ENCODE results near the gene RFTN1. TPM values are rescaled to one million over a fixed set of nuclear protein-coding genes. Genes with fewer than 3 reads are reported as not detected.

Gene RFTN1
- polyA plus RNA-seq, 3 donors = 17.4 to 28.0 (median 27.2) TPM

DNA sequence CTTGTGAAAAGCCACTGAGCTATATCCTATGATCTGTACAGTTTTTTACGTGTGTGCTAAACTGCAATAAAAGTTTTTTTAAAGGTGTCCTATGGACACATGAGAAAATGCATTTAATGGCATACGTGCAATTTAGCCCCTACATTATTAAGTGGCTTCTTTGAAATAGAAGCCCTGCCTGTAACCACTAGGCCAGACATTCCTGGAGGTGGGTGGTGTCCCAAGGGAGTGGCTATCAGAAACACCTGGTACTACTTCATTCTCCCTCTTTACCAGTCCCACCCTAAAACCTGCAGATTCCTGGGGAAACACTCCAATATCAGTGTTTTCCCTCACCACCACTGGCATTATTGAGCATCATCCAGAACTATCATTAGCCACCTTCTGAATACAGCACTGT lies 148.5 kb downstream of the RFTN1 start:
- Histone ChIP-seq H3K4me2 (replicated peaks; ENCODE audit: extremely low read depth, low read length, poor library complexity, severe bottlenecking) (no peak overlapping the region), H3K9ac (ENCODE audit: insufficient read depth, low read length, poor library complexity, severe bottlenecking) (no peak overlapping the region), H3K4me3 (replicated peaks in 1 of 3; ENCODE audit: low read depth in 2 of 3, low read length in 3 of 3) (no peak overlapping the region), H3K4me1 (ENCODE audit: control insufficient read depth in 1 of 2, insufficient read depth in 2 of 2, low read length in 2 of 2) (no peaks in the 10 kb centered on the region), H2AFZ (ENCODE audit: insufficient read depth, low read depth, low read length, poor library complexity, severe bottlenecking) (no peak overlapping the region), H4K20me1 (ENCODE audit: insufficient read depth, low read length) (no peaks in the 10 kb centered on the region), H3K27me3 (ENCODE audit: control insufficient read depth in 2 of 2, insufficient read depth in 2 of 2, low read length in 2 of 2) (no peaks in the 10 kb centered on the region), H3K36me3 (replicated peaks in 1 of 2; ENCODE audit: control insufficient read depth in 1 of 2, insufficient read depth in 2 of 2, low read length in 2 of 2) (peaks cover 51 to 95% of the 10 kb centered on the region in 2 donors), H3K9me3 (replicated peaks in 1 of 2; ENCODE audit: control insufficient read depth in 1 of 2, insufficient read depth in 1 of 2, low read length in 2 of 2) (peaks cover 0 to 4% of the 10 kb centered on the region in 2 donors), H3K27ac (ENCODE audit: low read depth in 1 of 2, low read length in 2 of 2) (no peak overlapping the region), H3K79me2 (ENCODE audit: insufficient read depth, low read length) (no peaks in the 10 kb centered on the region)
- Mint-ChIP-seq H3K27ac (no peak overlapping the region), H3K36me3 (peaks cover 59 to 63% of the 10 kb centered on the region in 2 donors), H3K4me1 (no peaks in the 10 kb centered on the region), H3K9me3 (peaks cover 0 to 4% (median 2%) of the 10 kb centered on the region in 7 donors), H3K27me3 (ENCODE audit: low read depth in 3 of 3) (no peaks in the 10 kb centered on the region), H3K4me3 (no peak overlapping the region)
- 100% methylated on average over 1 of the region's 2 CpGs for WGBS (ENCODE audit: insufficient coverage)
- DNase-seq = no peak
- TF ChIP-seq CTCF (IDR thresholded peaks at IDR 0.05) = no peak
- intact Hi-C loops (cut with micrococcal nuclease) = no loop called here

DNA sequence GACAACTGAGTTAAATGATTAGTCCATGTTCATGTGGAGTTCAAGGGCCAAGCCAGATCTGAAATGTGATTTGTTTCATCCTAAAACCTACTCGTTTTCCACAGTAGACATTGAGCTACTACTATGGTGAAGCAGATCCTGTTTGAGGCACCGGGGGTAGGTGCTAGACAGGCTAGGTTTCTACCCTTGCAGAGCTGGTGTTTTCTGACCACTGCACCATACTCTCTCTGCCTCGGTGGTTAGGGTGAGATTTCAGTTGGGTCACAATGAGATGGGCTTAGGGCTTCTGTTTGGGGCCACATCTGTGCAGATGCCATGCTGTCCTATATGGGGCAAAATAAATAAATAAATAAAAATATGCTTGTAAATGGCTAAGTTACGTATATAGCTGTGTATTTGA lies 149.2 kb downstream of the RFTN1 start:
- Histone ChIP-seq H3K27me3 (ENCODE audit: control insufficient read depth in 2 of 2, insufficient read depth in 2 of 2, low read length in 2 of 2) (no peaks in the 10 kb centered on the region), H3K4me3 (replicated peaks in 1 of 3; ENCODE audit: low read depth in 2 of 3, low read length in 3 of 3) (no peak overlapping the region), H3K4me1 (ENCODE audit: control insufficient read depth in 1 of 2, insufficient read depth in 2 of 2, low read length in 2 of 2) (peaks cover 3 to 4% of the 10 kb centered on the region in 2 donors), H4K20me1 (ENCODE audit: insufficient read depth, low read length) (no peaks in the 10 kb centered on the region), H3K9ac (ENCODE audit: insufficient read depth, low read length, poor library complexity, severe bottlenecking) (no peak overlapping the region), H2AFZ (ENCODE audit: insufficient read depth, low read depth, low read length, poor library complexity, severe bottlenecking) (no peak overlapping the region), H3K27ac (ENCODE audit: low read depth in 1 of 2, low read length in 2 of 2) (no peak overlapping the region), H3K4me2 (replicated peaks; ENCODE audit: extremely low read depth, low read length, poor library complexity, severe bottlenecking) (no peak overlapping the region), H3K79me2 (ENCODE audit: insufficient read depth, low read length) (no peaks in the 10 kb centered on the region), H3K9me3 (replicated peaks in 1 of 2; ENCODE audit: control insufficient read depth in 1 of 2, insufficient read depth in 1 of 2, low read length in 2 of 2) (peaks cover 0 to 4% of the 10 kb centered on the region in 2 donors), H3K36me3 (replicated peaks in 1 of 2; ENCODE audit: control insufficient read depth in 1 of 2, insufficient read depth in 2 of 2, low read length in 2 of 2) (peaks cover 45 to 89% of the 10 kb centered on the region in 2 donors)
- no CpG with 5 or more reads among the region's 4 CpGs for WGBS (ENCODE audit: insufficient coverage)
- Mint-ChIP-seq H3K36me3 (peaks cover 53 to 57% of the 10 kb centered on the region in 2 donors), H3K9me3 (peaks cover 0 to 4% (median 3%) of the 10 kb centered on the region in 7 donors), H3K27me3 (ENCODE audit: low read depth in 3 of 3) (no peaks in the 10 kb centered on the region), H3K4me1 (peaks cover 4% of the 10 kb centered on the region), H3K4me3 (no peak overlapping the region), H3K27ac (no peak overlapping the region)
- intact Hi-C loops (cut with micrococcal nuclease) = no loop called here
- no peak for DNase-seq
- no peak for TF ChIP-seq CTCF (IDR thresholded peaks at IDR 0.05)
